HEK293 (cell line): ENCODE results near the gene TMEM106A.
"Not testable (repeated sequence)": the region's sequence is repeated elsewhere in the genome, so short reads cannot be mapped to it uniquely, and the experiment has no call there.

Experiments
- CTCF ChIA-PET: fragments of 350-600 bp; formaldehyde crosslinking; extraction: SDS; loops from one replicate; lab custom pipeline; 2021; ENCODE audit warnings: antibody characterized with exemption; lab: Yijun Ruan, JAX
- POLR2A ChIA-PET: fragments of 300-600 bp; formaldehyde crosslinking; extraction: SDS; loops from one replicate; lab custom pipeline; 2020; ENCODE audit warnings: antibody characterized with exemption, inconsistent platforms; lab: Yijun Ruan, JAX
- H3K27ac ChIP-seq: fragments of 200-500 bp; sonication (Bioruptor generic); 2 replicates; pipeline ENCODE4 v1.5.1; 2014; ENCODE audit warnings: low read depth, low read length, control low read depth, inconsistent platforms; ENCODE audit errors: extremely low read depth
- H3K36me3 ChIP-seq, 2 experiments: fragments of 200-500 bp in 1 of 2; sonication (Bioruptor generic) in 1 of 2; 1 replicate in 1 of 2; 2 replicates in 1 of 2; pipeline ENCODE4 v1.5.1; 2014 to 2017; ENCODE audit warnings: inconsistent platforms in 2 of 2, low read length in 2 of 2; ENCODE audit not compliant: control insufficient read depth in 2 of 2, insufficient read depth in 1 of 2
- H3K4me1 ChIP-seq: fragments of 200-500 bp; sonication (Bioruptor generic); 2 replicates; pipeline ENCODE4 v1.5.1; 2014; ENCODE audit warnings: mild to moderate bottlenecking, low read length, inconsistent platforms; ENCODE audit not compliant: control insufficient read depth, insufficient read depth
- H3K4me3 ChIP-seq: 2 replicates; pipeline ENCODE4 v1.5.1; 2011; ENCODE audit warnings: low read depth, mild to moderate bottlenecking, control low read depth, low read length, moderate library complexity
- H3K9me3 ChIP-seq: fragments of 200-500 bp; sonication (Bioruptor generic); 2 replicates; pipeline ENCODE4 v1.5.1; 2014; ENCODE audit warnings: low read depth, low read length, inconsistent platforms; ENCODE audit not compliant: control insufficient read depth, insufficient read depth
- AEBP2 ChIP-seq: fragments of 450-650 bp; formaldehyde crosslinking; IDR thresholded peaks from 2 replicates; pipeline ENCODE4 v1.5.1; 2016; ENCODE audit warnings: missing biosample characterization, missing genetic modification characterization, borderline replicate concordance
- EGR2 ChIP-seq: fragments of 450-650 bp; formaldehyde crosslinking; IDR thresholded peaks from 2 replicates; pipeline ENCODE4 v1.5.1; 2016; ENCODE audit warnings: low read depth, missing biosample characterization, missing genetic modification characterization
- HOXD13 ChIP-seq: sonication (generic); formaldehyde crosslinking; IDR thresholded peaks from 2 replicates; pipeline ENCODE4 v1.8.0; 2022; ENCODE audit warnings: missing genetic modification reagents, borderline replicate concordance
- KLF10 ChIP-seq: fragments of 450-650 bp; IDR thresholded peaks from 2 replicates; pipeline ENCODE4 v1.5.1; 2018; ENCODE audit warnings: missing biosample characterization, mild to moderate bottlenecking, missing genetic modification characterization
- KLF7 ChIP-seq: fragments of 450-650 bp; formaldehyde crosslinking; IDR thresholded peaks from 2 replicates; pipeline ENCODE4 v1.5.1; 2016; ENCODE audit warnings: missing biosample characterization, missing genetic modification characterization, borderline replicate concordance
- MEIS1 ChIP-seq: sonication (generic); formaldehyde crosslinking; IDR thresholded peaks from 2 replicates; pipeline ENCODE4 v1.8.1; 2022; ENCODE audit warnings: missing genetic modification reagents, mild to moderate bottlenecking, borderline replicate concordance
- TCF7L2 ChIP-seq: IDR thresholded peaks from 2 replicates; pipeline ENCODE4 v1.6.1; 2011; ENCODE audit warnings: low read depth, mild to moderate bottlenecking, inconsistent platforms, low read length, moderate library complexity, borderline replicate concordance
- YY1 ChIP-seq: fragments of 450-650 bp; formaldehyde crosslinking; IDR thresholded peaks from 2 replicates; pipeline ENCODE4 v1.5.1; 2018; ENCODE audit warnings: missing biosample characterization, missing genetic modification characterization
- ZFP37 ChIP-seq: fragments of 450-650 bp; formaldehyde crosslinking; IDR thresholded peaks from 2 replicates; pipeline ENCODE4 v1.5.1; 2016; ENCODE audit warnings: missing biosample characterization, missing genetic modification characterization
- ZFP69B ChIP-seq: fragments of 450-650 bp; formaldehyde crosslinking; IDR thresholded peaks from 2 replicates; pipeline ENCODE4 v1.5.1; 2016; ENCODE audit warnings: missing biosample characterization, missing genetic modification characterization
- ZNF146 ChIP-seq: fragments of 450-650 bp; formaldehyde crosslinking; IDR thresholded peaks from 2 replicates; pipeline ENCODE4 v1.5.1; 2016; ENCODE audit warnings: missing biosample characterization, missing genetic modification characterization
- ZNF211 ChIP-seq: fragments of 450-650 bp; formaldehyde crosslinking; IDR thresholded peaks from 2 replicates; pipeline ENCODE4 v1.5.1; 2016; ENCODE audit warnings: low read depth, missing biosample characterization, missing genetic modification characterization
- ZNF214 ChIP-seq: fragments of 450-650 bp; formaldehyde crosslinking; IDR thresholded peaks from 2 replicates; pipeline ENCODE4 v1.5.1; 2017; ENCODE audit warnings: missing biosample characterization, mild to moderate bottlenecking, missing genetic modification characterization, borderline replicate concordance
- ZNF280D ChIP-seq: fragments of 450-650 bp; formaldehyde crosslinking; IDR thresholded peaks from 2 replicates; pipeline ENCODE4 v1.5.1; 2016; ENCODE audit warnings: missing biosample characterization, missing genetic modification characterization
- ZNF311 ChIP-seq: fragments of 450-650 bp; formaldehyde crosslinking; IDR thresholded peaks from 2 replicates; pipeline ENCODE4 v1.5.1; 2017; ENCODE audit warnings: missing biosample characterization, missing genetic modification characterization, borderline replicate concordance
- ZNF324 ChIP-seq: fragments of 450-650 bp; formaldehyde crosslinking; IDR thresholded peaks from 2 replicates; pipeline ENCODE4 v1.5.1; 2016; ENCODE audit warnings: missing biosample characterization, missing genetic modification characterization
- ZNF341 ChIP-seq: fragments of 450-650 bp; formaldehyde crosslinking; IDR thresholded peaks from 2 replicates; pipeline ENCODE4; 2016; ENCODE audit warnings: low read depth, missing biosample characterization, missing genetic modification characterization
- ZNF580 ChIP-seq: fragments of 450-650 bp; formaldehyde crosslinking; IDR thresholded peaks from 2 replicates; pipeline ENCODE4 v1.5.1; 2016; ENCODE audit warnings: missing biosample characterization, missing genetic modification characterization
- ZNF596 ChIP-seq: fragments of 450-650 bp; IDR thresholded peaks from 2 replicates; pipeline ENCODE4 v1.5.0; 2018; ENCODE audit warnings: missing biosample characterization, mild to moderate bottlenecking, missing genetic modification characterization, moderate library complexity
- ZNF658 ChIP-seq: fragments of 450-650 bp; formaldehyde crosslinking; IDR thresholded peaks from 2 replicates; pipeline ENCODE4; 2016; ENCODE audit warnings: missing biosample characterization, missing genetic modification characterization
- ZNF747 ChIP-seq: fragments of 450-650 bp; formaldehyde crosslinking; IDR thresholded peaks from 2 replicates; pipeline ENCODE4 v1.5.1; 2016; ENCODE audit warnings: missing biosample characterization, missing genetic modification characterization
- ZNF792 ChIP-seq: fragments of 450-650 bp; formaldehyde crosslinking; IDR thresholded peaks from 2 replicates; pipeline ENCODE4 v1.5.1; 2016; ENCODE audit warnings: missing biosample characterization, missing genetic modification characterization
- TF ChIP-seq, protein P1 (sequence below): fragments of 450-650 bp; formaldehyde crosslinking; IDR thresholded peaks from 2 replicates; pipeline ENCODE4 v1.5.1; 2016; ENCODE audit warnings: missing biosample characterization, missing genetic modification characterization

The TMEM106A gene

GRCh38 chr17:43183921-43184320, 27.8 kb upstream of the TMEM106A start:
- Histone ChIP-seq H3K36me3 (peaks cover 32 to 57% of the 10 kb centered on the region in 2 experiments), H3K4me1 (no peaks in the 10 kb centered on the region), H3K27ac (no peak overlapping the region), H3K4me3 (no peak overlapping the region), H3K9me3 (no peaks in the 10 kb centered on the region; the same call in 1 of the 2 replicates)
- CTCF ChIA-PET, result interaction anchor here (0.7 kb wide), 1 partner anchor 11 kb away, joined by 3 read pairs; no protein-coding TSS in a partner anchor
- no peak for TF ChIP-seq YY1 (tag by site-specific recombination)
- no peak for TF ChIP-seq ZNF146 (tag by site-specific recombination)
- no peak for TF ChIP-seq EGR2 (tag by site-specific recombination)
- TF ChIP-seq ZNF341, result no peak
- TF ChIP-seq ZNF658 (tag by site-specific recombination), result no peak
- POLR2A ChIA-PET, result no interaction called here

GRCh38 chr17:43186656-43187055, 25.0 kb upstream of the TMEM106A start:
- H3K9me3 ChIP-seq, H3K4me3 ChIP-seq, H3K27ac ChIP-seq, H3K4me1 ChIP-seq: not testable (repeated sequence)
- CTCF ChIA-PET, result interaction anchor here (1.0 kb wide), 1 partner anchor 189 kb away, joined by 4 read pairs; the partner anchor contains the start of gene RPL27
- peaks cover 42 to 63% of the 10 kb centered on the region in 2 experiments for H3K36me3 ChIP-seq
- TF ChIP-seq ZNF580 (tag by site-specific recombination) (0 out of 2 replicates have a peak, but pooled peaks have one; percentile 12), ZNF280D (tag by site-specific recombination) (0 out of 2 replicates have a peak, but pooled peaks have one; percentile 31), ZNF146 (tag by site-specific recombination) (peak; percentile 99)
- TF ChIP-seq, all 188 proteins: peak for 3; not testable (repeated sequence) for 185
- POLR2A ChIA-PET, result not testable (repeated sequence)

DNA sequence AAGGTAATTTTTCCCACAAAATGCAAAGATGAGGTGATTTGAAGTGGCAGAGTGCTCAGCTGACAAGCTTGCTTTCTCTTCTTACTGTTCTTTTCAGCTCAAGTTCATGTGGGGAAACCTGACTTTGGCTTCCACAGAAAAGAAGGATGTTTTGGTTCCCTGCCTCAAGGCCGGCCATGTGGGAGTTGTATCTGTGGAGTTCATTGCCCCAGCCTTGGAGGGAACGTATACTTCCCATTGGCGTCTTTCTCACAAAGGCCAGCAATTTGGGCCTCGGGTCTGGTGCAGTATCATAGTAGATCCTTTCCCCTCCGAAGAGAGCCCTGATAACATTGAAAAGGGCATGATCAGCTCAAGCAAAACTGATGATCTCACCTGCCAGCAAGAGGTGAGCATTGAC, 18.4 kb upstream of the TMEM106A start:
- ChIA-PET POLR2A (no interaction called here), CTCF (interaction anchor here (0.9 kb wide), 2 partner anchors 116 to 135 kb away, joined by 3 read pairs; no protein-coding TSS in a partner anchor)
- Histone ChIP-seq H3K27ac (no peak overlapping the region), H3K4me1 (no peaks in the 10 kb centered on the region), H3K9me3 (no peaks in the 10 kb centered on the region), H3K4me3 (no peak overlapping the region), H3K36me3 (peaks cover 83 to 96% of the 10 kb centered on the region in 2 experiments)
- TF ChIP-seq ZNF596 (tag by site-specific recombination) (no peak), ZNF311 (tag by site-specific recombination) (no peak)

GRCh38 chr17:43199633-43200032, 12.0 kb upstream of the TMEM106A start:
- no peaks in the 10 kb centered on the region for H3K9me3 ChIP-seq
- ChIA-PET CTCF (interaction anchor here (0.5 to 0.8 kb wide), 4 partner anchors 21 to 188 kb away, joined by 3 read pairs; no protein-coding TSS in a partner anchor), POLR2A (interaction anchor here (0.6 to 1.9 kb wide), 2 partner anchors 58 to 116 kb away, joined by 3 to 8 read pairs; no protein-coding TSS in a partner anchor)
- H3K36me3 ChIP-seq, result peaks cover 86 to 99% of the 10 kb centered on the region in 2 experiments
- no peak overlapping the region for H3K27ac ChIP-seq
- H3K4me1 ChIP-seq, result no peaks in the 10 kb centered on the region
- H3K4me3 ChIP-seq, result no peak overlapping the region
- no peak for TF ChIP-seq ZNF214 (tag by site-specific recombination)
- TF ChIP-seq ZNF211 (tag by site-specific recombination), result no peak
- TF ChIP-seq AEBP2 (tag by site-specific recombination), result no peak
- no peak for TF ChIP-seq ZNF792 (tag by site-specific recombination)
- TF ChIP-seq ZFP69B (tag by site-specific recombination), result no peak
- TF ChIP-seq ZFP37 (tag by site-specific recombination), result no peak
- TF ChIP-seq ZNF747, result no peak
- no peak for TF ChIP-seq MEIS1 (CRISPR knock-in tag)
- TF ChIP-seq KLF10, result no peak
- no peak for TF ChIP-seq HOXD13 (CRISPR knock-in tag)
- TF ChIP-seq, protein P1, sequence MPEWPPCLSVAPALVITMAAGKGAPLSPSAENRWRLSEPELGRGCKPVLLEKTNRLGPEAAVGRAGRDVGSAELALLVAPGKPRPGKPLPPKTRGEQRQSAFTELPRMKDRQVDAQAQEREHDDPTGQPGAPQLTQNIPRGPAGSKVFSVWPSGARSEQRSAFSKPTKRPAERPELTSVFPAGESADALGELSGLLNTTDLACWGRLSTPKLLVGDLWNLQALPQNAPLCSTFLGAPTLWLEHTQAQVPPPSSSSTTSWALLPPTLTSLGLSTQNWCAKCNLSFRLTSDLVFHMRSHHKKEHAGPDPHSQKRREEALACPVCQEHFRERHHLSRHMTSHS (tag by site-specific recombination), result no peak
- TF ChIP-seq KLF7, result no peak
- TF ChIP-seq ZNF324 (tag by site-specific recombination), result no peak
- TF ChIP-seq TCF7L2, result no peak
